Measurements from ENCODE around the gene HSD17B2. TPM values are rescaled to one million over a fixed set of nuclear protein-coding genes. Genes with fewer than 3 reads are reported as not detected.

Gene HSD17B2
- not detected for total RNA-seq (2021; ENCODE audit: unreplicated experiment)
- polyA plus RNA-seq (2012): not detected in 2 replicates
- percentile 3 among the genes with signal in this experiment for Bru-seq, nascent RNA
- BruChase-seq, experiment 1, labeled RNA remaining after a 6-hour chase: percentile 2 among the genes with signal in this experiment
- percentile 10 among the genes with signal in this experiment for BruChase-seq, experiment 2, labeled RNA remaining after a 2-hour chase
- long read RNA-seq: 0 reads

- H3K36me3 ChIP-seq (ENCODE audit: control insufficient read depth in 1 of 2, insufficient read depth in 2 of 2, low read length in 2 of 2): no peaks in the 10 kb centered on the region
- TF ChIP-seq JUND (IDR thresholded peaks at IDR 0.05) (no peak), TCF7L2 (IDR thresholded peaks at IDR 0.05; ENCODE audit: borderline replicate concordance, extremely low read depth, insufficient read depth, insufficient read length) (no peak), EZH2 (IDR thresholded peaks at IDR 0.05) (no peak), ATF3 (IDR thresholded peaks at IDR 0.05) (no peak), ELF1 (IDR thresholded peaks at IDR 0.05; ENCODE audit: borderline replicate concordance, low read depth) (no peak), CEBPB (IDR thresholded peaks at IDR 0.05; ENCODE audit: low read depth) (no peak), ZNF274 (IDR thresholded peaks at IDR 0.05; ENCODE audit: low read depth, low read length) (no peak), EZH2phosphoT487 (IDR thresholded peaks at IDR 0.05; ENCODE audit: borderline replicate concordance) (no peak), YY1 (IDR thresholded peaks at IDR 0.05; ENCODE audit: extremely low read depth, insufficient replicate concordance, low read depth, low read length) (no peak), SIN3A (IDR thresholded peaks at IDR 0.05; ENCODE audit: low read depth) (no peak), ZBTB33 (IDR thresholded peaks at IDR 0.05; ENCODE audit: extremely low read depth, insufficient replicate concordance, low read length) (no peak), MAX (IDR thresholded peaks at IDR 0.05) (no peak), SRF (IDR thresholded peaks at IDR 0.05; ENCODE audit: low read depth) (no peak), FOSL1 (IDR thresholded peaks at IDR 0.05; ENCODE audit: low read depth) (no peak), CTCF (IDR thresholded peaks at IDR 0.05 in 2 of 3, conservative IDR thresholded peaks at IDR 0.05 in 1 of 3; ENCODE audit: borderline replicate concordance in 1 of 3, insufficient read depth in 1 of 3, low read depth in 2 of 3, low read length in 2 of 3) (no peak), RAD21 (IDR thresholded peaks at IDR 0.05; ENCODE audit: low read depth) (no peak), POLR2AphosphoS5 (IDR thresholded peaks at IDR 0.05; ENCODE audit: low read depth, low read length) (no peak), EGR1 (IDR thresholded peaks at IDR 0.05; ENCODE audit: low read depth) (no peak)
- peaks cover 0 to 15% of the 10 kb centered on the region in 2 experiments; a peak in 2 of 4 replicates for H3K4me1 ChIP-seq (ENCODE audit: control insufficient read depth in 1 of 2, insufficient read depth in 2 of 2, low read length in 2 of 2)
- DNase-seq (ENCODE audit: low read depth, low spot score) (no peak), ATAC-seq (peak; percentile 15)
- no peaks in the 10 kb centered on the region for H3K9me3 ChIP-seq (ENCODE audit: control insufficient read depth in 1 of 2, insufficient read depth in 1 of 2, low read depth in 1 of 2, low read length in 2 of 2)
- peak within 1 kb of the TSS; percentile 18; the same call in 1 of the 2 replicates for H3K4me2 ChIP-seq (ENCODE audit: low read length)
- no peaks in the 10 kb centered on the region for H3K79me2 ChIP-seq (ENCODE audit: insufficient read depth, low read length)
- H2AFZ ChIP-seq (ENCODE audit: low read depth, low read length, poor library complexity, severe bottlenecking): no peak within 1 kb of the TSS
- intact Hi-C loops (cut with micrococcal nuclease): loop anchor here (5.0 kb wide), 1 partner anchor 422 kb away; no protein-coding TSS in a partner anchor
- H3K27ac ChIP-seq (ENCODE audit: low read depth, low read length): no peak within 1 kb of the TSS
- H3K9me2 ChIP-seq (ENCODE audit: insufficient read depth): no peaks in the 10 kb centered on the region
- CTCF ChIA-PET: interaction anchor here (1.0 to 1.2 kb wide), 2 partner anchors 19 to 195 kb away, joined by 3 to 6 read pairs; no protein-coding TSS in a partner anchor
- no peak within 1 kb of the TSS for H3K4me3 ChIP-seq (replicated peaks in 1 of 2; ENCODE audit: low read depth in 1 of 2, low read length in 2 of 2)
- H4K20me1 ChIP-seq (ENCODE audit: insufficient read depth): no peaks in the 10 kb centered on the region
- POLR2A ChIA-PET: no interaction called here
- peaks cover 44% of the 10 kb centered on the region for H3K27me3 ChIP-seq (ENCODE audit: insufficient read depth, low read length)
- RAD21 ChIA-PET (ENCODE audit: low non-redundant PET in 1 of 2, low total read pairs in 2 of 2, uncharacterized antibody in 2 of 2, unreplicated experiment in 2 of 2): no interaction called here
- H3K9ac ChIP-seq (ENCODE audit: low read length): no peak within 1 kb of the TSS
- no TSS peak for BruUV-seq (replicated peaks)
Measured at GRCh38 chr16:82034981-82035612, at the start of gene HSD17B2. HSD17B2 (plus strand) TSS chr16:82035253; CDS start chr16:82035425, 172 bp downstream.
